Right lobe of liver (tissue), 4 donors: Measurements from ENCODE around the gene SLX4IP.

ENCODE experiments used
- POLR2A ChIP-seq: fragments of 450-650 bp; IDR thresholded peaks from one replicate; pipeline ENCODE4 v1.6.1; 2017; ENCODE audit warnings: antibody characterized with exemption, mild to moderate bottlenecking
- TF ChIP-seq, protein P1 (sequence below), 4 donors: fragments of 200-600 bp in 3 of 4; fragments of 450-650 bp in 1 of 4; IDR thresholded peaks; one replicate each; pipeline versions ENCODE4 v1.5.1 to v1.8.0; 2016 to 2022; ENCODE audit warnings: antibody characterized with exemption in 4 of 4, mild to moderate bottlenecking in 2 of 4
- donor health status: DM: no; HTN: no; CAD: no.
- donor health status: DM: no; HTN: no; CAD: no.
- donor health status: DM: no; HTN: yes; CAD: no.

DNA sequence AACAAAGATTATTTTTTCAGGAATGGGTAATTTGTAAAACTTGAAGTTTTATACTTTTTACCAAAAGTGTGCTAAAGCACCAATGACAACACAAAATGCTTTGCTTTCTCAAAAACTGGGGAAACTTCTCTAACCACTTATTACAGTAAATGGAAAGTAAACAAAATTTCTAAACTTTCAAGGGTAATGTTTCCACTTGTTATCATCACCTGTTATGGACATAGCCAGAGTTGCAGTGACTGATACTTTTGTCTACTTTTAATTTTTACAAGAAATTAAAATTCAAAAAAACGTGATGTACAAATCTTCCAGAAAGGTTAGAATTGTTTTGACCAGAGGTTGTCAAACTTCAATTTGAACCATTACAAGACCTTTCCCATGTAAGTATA is 138.8 kb downstream of the SLX4IP start:
- TF ChIP-seq, protein P1, sequence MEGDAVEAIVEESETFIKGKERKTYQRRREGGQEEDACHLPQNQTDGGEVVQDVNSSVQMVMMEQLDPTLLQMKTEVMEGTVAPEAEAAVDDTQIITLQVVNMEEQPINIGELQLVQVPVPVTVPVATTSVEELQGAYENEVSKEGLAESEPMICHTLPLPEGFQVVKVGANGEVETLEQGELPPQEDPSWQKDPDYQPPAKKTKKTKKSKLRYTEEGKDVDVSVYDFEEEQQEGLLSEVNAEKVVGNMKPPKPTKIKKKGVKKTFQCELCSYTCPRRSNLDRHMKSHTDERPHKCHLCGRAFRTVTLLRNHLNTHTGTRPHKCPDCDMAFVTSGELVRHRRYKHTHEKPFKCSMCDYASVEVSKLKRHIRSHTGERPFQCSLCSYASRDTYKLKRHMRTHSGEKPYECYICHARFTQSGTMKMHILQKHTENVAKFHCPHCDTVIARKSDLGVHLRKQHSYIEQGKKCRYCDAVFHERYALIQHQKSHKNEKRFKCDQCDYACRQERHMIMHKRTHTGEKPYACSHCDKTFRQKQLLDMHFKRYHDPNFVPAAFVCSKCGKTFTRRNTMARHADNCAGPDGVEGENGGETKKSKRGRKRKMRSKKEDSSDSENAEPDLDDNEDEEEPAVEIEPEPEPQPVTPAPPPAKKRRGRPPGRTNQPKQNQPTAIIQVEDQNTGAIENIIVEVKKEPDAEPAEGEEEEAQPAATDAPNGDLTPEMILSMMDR (IDR thresholded peaks at IDR 0.05): no peak
- no peak for TF ChIP-seq POLR2A
